ENCODE measurements around the gene DERL2.

DERL2 gene

GRCh38 chr17:5485270-5486205, at the start of gene DERL2:
TSS of gene DERL2 (minus strand) at chr17:5486178. CDS start at chr17:5486161, 17 bp downstream.
- no peak for DNase-seq (ENCODE audit: low read depth)

- DNase-seq (ENCODE audit: low read depth): no peak
Observed at GRCh38 chr17:5535436-5535835, 49.5 kb upstream of the DERL2 start.

DNA sequence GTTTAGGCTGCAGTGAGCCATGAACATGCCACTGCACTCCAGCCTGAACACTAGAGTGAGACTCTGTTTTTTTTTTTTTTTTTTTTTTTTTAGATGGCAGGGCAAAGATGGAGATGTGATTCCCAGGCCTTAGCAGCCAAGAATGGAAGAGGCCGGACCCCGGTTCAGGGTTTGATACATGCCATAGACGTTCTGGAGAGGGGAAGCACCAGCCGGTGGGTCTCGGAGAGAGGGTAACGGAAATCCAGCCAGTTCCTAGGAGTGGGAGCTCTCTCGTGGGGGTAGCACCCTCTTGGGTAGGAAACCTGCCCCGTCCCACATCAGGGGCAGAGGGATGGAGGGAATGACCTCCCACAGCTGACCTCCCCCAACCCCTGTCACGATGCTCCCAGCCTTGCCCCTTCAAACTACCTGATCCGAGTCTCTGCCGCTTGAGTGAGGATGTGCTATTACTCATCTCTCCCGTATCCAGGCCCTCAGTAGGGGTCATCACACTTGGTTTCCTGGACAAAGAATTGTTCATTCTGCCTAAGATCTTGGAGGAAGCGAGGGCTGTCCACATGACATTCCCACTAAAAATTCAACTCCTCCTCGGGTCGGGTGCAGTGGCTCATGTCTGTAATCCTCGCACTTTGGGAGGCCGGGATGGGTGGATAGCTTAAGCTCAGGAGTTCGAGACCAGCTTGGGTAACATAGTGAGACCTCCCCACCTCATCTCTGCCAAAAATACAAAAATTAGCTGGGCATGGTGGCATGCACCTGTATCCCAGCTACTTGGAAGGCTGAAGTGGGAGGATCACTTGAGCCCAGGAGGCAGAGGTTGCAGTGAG, 47.7 kb upstream of the DERL2 start:
- no peak for DNase-seq (ENCODE audit: low read depth)

- DNase-seq (ENCODE audit: low read depth): no peak
Observed at GRCh38 chr17:5532581-5532980, 46.6 kb upstream of the DERL2 start.

DNA sequence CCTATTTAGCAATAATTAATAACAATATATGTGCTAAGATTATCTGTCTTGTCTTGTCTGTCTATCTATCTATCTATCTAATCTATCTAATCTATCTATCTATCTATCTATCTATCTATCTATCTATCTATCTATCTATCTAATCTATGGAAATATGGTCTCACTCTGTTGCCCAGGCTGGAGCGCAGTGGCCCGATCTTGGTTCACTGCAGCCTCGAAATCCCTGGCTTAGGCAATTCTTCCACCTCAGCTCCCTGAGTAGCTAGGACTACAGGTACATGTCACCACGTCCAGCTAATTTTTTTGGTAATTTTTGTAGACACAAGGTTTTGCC, 45.1 kb upstream of the DERL2 start:
- no peak for DNase-seq (ENCODE audit: low read depth)

DNA sequence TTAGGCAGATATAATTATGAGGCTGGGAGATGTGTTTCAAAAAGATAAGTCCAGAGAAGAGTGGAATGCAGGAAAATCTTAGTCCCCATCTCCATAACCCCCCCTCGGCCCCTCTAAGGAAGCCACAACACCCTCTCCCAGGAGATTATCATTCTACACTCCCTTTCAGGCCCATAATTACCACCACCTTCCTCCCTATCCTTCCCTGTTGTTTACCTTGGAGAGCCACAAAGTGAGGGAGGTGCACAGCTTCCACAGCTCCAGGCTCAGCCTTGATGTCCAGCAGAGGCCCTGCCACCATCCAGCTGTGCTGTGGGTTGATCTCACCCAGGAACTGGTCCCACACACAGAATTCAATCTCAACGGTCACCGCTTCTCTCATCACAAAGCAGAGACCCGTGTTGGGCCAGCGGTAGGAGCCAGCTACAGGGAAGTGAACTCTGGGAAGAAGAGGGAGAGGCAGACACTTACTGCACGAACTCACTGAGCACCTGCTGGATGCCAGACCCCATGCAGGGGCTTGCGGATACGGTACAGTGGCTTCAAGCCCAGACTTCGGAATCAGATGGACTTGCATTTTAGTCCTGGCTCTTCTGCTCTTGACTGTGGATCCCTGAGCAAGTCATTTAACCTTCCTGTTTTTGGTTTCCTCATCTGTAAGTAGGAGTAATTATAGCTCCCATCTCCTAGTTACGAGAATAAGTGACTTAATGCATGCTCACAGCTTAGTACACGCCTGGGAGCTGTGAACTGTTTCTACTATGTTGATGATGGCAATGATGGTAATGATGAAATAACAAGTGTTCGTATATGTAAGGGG, 44.5 kb upstream of the DERL2 start:
- no peak for DNase-seq (ENCODE audit: low read depth)

- no peak for DNase-seq (ENCODE audit: low read depth)
Observed at GRCh38 chr17:5527601-5528250, 41.7 kb upstream of the DERL2 start.

DNA sequence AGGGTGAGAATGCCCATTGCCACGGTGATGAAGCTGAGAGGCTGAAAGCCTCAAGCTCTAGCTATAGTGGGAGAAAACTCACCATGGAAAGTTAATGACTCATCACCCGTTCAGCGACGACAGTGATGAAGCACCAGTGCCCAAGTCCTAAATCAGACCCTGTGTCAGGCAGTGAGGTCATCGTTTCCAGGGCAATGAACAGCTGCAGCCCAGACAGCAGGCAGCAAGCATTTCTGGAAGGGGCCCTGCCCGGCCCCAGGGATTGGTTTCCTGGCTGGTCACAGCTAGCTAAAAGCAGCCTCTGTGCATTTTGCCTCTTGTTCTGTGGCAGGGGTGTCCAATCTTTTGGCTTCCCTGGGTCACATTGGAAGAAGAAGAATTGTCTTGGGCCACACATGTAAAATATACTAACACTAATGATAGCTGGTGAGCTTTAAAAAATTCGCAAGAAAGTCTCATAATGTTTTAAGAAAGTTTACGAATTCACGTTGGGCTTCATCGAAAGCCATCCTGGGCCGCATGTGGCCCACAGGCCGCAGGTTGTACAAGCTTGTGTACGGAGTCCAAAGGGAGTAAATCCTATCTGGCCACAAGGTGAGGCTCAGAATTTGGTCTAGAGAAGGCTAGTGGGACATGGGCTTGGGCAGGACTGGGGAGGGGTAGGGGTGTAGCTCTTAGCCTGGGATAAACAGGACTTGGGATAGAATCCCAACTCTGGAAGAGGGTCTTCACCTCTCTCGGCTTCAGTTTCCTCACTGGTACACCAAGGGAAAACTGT, 41.0 kb upstream of the DERL2 start:
- peak; percentile 23 for DNase-seq (ENCODE audit: low read depth)

DNA sequence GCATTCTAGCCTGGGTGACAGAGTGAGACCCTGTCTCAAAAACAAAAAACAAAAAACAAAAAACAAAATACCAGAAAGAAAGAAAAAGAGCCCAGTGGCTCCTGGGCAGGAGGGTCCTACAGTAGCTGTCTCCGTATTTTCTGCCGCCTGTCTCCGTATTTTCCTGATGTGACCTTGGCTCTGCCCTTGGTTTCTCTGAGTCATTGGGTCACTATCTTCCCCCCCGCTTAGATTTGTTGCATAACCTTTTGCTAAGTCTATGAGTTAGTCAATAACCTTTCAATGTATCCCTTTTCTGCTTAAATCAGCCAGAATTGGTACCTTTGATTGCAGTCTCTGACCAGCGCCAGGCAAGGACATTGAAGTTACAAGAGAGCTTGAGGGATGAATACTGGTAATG, 37.3 kb upstream of the DERL2 start:
- no peak for DNase-seq (ENCODE audit: low read depth)

GRCh38 chr17:5522476-5522875, 36.5 kb upstream of the DERL2 start:
- DNase-seq (ENCODE audit: low read depth): no peak

- no peak for DNase-seq (ENCODE audit: low read depth)
Observed at GRCh38 chr17:5516060-5516792, 30.2 kb upstream of the DERL2 start.

GRCh38 chr17:5514976-5515375, 29.0 kb upstream of the DERL2 start:
- DNase-seq (ENCODE audit: low read depth): no peak

- DNase-seq (ENCODE audit: low read depth): no peak
Observed at GRCh38 chr17:5513628-5514027, 27.6 kb upstream of the DERL2 start.

DNA sequence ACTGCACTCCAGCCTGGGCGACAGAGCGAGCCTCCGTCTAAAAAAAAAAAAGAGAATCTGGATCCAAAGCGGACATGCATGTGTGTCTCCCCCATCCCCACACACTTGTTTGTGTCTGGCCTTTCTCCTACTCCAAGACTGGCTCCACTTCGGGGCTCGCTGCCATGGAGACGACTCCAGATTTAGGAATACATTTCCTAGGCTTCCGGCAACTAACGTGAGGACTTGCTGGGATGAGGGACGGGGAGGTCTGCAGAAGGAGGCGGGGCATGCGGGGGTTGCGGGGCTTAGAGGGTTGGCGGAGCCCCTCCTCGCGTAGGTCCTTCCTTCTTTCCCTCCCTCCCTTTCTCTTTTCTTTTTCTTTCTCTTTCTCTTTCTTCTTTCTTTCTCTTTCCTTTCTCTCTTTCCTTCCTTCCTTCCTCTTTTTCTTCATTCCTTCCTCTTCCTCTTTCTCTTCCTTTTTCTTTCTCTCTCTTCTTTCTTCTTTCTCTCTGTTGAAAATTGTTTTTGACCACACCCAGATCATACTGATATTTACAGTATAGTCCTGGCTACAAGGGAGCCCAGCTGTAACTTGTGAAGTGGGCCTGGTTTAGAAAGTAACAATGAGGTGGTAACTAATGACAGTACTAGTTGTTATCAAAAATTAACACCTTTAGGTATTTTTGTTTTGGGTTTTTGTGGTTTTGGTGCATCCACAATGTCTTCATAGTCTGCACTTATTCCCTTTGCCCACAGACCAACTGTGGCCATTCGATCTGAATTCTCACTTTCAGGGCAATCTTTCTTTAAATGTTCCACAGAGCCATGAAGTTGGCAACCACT, 25.6 kb upstream of the DERL2 start:
- no peak for DNase-seq (ENCODE audit: low read depth)

DNA sequence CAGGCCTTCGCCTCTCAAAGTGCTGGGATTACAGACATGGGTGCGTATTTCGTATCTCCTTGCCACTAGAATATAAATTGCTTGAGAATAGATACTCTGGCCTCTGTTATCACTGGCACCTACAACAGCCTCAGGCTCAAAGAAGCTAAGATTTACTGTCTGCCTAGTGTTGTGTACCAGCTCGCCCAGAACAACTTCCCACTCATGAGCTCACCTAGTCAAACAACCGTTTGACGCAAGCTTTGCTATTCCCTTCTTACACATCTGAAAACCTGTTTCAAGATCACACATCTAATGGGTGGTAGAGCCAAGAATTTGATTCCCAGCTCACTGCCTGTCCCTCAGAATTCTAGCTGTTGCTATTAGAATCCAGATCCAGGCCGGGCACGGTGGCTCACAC, 24.8 kb upstream of the DERL2 start:
- no peak for DNase-seq (ENCODE audit: low read depth)

DNA sequence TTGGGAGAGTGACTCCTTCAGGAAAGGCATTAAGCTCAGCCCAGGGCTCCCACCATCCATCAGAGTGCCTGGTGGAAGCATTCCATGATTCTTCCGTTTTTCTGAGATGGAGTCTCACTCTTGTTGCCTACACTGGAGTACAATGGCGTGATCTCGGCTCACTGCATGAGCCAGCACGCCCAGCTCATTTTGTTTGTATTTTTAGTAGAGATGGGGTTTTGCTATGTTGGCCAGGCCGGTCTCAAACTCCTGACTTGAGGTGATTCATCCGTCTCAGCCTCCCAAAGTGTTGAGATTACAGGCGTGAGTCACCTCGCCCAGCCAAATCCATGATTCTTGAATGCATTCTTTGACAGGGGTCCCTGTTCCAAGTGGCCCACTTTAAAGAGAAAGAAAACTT, 23.5 kb upstream of the DERL2 start:
- no peak for DNase-seq (ENCODE audit: low read depth)

- DNase-seq (ENCODE audit: low read depth): no peak
Observed at GRCh38 chr17:5508810-5509209, 22.8 kb upstream of the DERL2 start.

- DNase-seq (ENCODE audit: low read depth): no peak
Observed at GRCh38 chr17:5506307-5506706, 20.3 kb upstream of the DERL2 start.

- no peak for DNase-seq (ENCODE audit: low read depth)
Observed at GRCh38 chr17:5502552-5502951, 16.6 kb upstream of the DERL2 start.
